ENCODE data around the gene CTDSPL.
"Not testable (repeated sequence)": the region's sequence is repeated elsewhere in the genome, so short reads cannot be mapped to it uniquely, and the experiment has no call there.

CTDSPL gene

DNA sequence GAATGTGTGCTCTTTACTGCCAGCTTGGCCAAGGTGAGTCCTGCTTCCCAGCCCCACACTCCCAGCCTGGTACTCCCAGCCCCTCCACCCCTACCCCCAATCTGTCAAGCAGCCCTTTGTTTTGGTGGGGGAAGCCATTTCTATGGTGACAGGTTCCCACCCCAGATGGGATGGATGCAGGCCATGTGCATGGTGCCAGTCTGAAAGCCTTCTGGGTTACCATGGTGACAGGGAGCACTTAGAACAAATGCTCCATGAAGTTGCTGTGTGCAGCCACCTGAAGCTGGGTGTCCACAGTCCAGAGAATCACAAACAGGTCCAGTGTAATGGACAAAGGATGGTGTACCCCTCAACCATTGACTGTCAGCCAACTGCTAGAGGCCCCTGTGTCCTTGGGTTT, 109.8 kb downstream of the CTDSPL start:
- DNase-seq, result no peak

DNA sequence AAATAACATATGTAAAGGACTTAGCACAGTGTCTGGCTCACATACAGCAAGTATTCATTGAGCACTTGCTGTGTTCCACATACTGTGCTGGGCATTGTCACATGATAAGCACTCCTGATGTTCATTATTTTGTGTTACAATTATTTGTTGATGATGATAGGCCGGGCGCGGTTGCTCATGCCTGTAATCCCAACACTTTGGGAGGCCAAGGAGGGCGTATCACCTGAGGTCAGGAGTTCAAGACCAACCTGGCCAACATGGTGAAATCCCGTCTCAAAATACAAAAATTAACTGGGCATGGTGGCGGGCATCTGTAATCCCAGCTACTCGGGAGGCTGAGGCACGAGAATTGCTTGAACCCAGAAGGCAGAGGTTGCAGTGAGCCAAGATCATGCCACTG, 110.4 kb downstream of the CTDSPL start:
- DNase-seq; in situ Hi-C loops (cut with HindIII; ENCODE audit: low pct_ligation_motif_present, low pct_unique_long_range_greater_than_20kb, low sequenced_read_pairs): not testable (repeated sequence)

More for the DNA sequence above, 109.8 kb downstream of the CTDSPL start:
- in situ Hi-C loops (cut with HindIII; ENCODE audit: low pct_ligation_motif_present, low pct_unique_long_range_greater_than_20kb, low sequenced_read_pairs), result no loop called here

- DNase-seq, result no peak
- in situ Hi-C loops (cut with HindIII; ENCODE audit: low pct_ligation_motif_present, low pct_unique_long_range_greater_than_20kb, low sequenced_read_pairs), result no loop called here
These were observed 111.8 kb downstream of the CTDSPL start for GRCh38 chr3:37973246-37974054.

DNA sequence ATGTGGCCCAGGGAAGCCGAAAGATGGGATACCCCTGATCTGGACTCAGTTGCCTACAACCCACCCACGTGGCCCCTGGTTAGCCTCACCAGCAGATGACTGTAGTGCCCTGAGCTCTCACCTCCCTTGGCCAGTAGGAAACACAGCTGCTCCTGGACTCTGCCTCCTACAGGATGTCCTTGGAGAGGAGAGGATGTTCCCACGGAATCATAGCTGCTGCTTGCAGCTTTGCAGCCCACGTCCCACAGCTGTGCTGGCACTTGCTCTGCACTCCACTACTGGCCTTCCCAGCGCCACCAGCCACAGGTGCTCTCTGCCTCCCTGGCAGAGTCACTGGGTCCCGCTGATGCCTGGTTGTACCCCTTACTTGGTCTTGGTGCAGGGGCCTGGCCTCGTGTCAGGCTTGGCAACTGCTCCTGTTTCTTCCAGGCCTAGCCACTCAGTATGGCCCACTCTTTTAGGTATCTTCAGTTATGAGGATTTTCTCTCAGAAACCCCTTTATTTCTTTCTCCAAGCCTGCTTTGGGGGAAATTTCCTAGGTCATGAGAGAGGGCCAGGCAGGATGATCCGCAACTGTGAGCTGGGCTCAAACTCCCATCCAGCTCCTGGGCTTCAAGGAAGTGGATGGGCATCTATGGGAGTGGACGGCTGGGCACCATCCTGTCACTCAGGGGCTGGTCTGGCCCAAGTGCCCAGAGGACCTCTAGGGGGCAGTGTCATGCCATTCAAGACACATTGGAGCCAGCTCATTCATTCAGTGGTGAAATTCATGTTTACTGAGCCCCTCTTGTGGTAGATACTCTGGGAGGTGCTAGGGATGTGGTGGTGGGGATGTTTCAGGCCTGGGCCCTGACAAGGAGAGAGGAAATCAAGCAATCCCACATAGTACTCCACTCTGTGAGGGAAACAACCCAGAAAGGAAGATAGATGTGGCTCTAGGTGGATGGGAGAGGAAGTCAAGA, 112.7 kb downstream of the CTDSPL start:
- peak; percentile 60 for DNase-seq
- in situ Hi-C loops (cut with HindIII; ENCODE audit: low pct_ligation_motif_present, low pct_unique_long_range_greater_than_20kb, low sequenced_read_pairs), result no loop called here

- in situ Hi-C loops (cut with HindIII; ENCODE audit: low pct_ligation_motif_present, low pct_unique_long_range_greater_than_20kb, low sequenced_read_pairs), result no loop called here
- DNase-seq, result no peak
These were observed 118.1 kb downstream of the CTDSPL start for GRCh38 chr3:37979541-37980461.

DNA sequence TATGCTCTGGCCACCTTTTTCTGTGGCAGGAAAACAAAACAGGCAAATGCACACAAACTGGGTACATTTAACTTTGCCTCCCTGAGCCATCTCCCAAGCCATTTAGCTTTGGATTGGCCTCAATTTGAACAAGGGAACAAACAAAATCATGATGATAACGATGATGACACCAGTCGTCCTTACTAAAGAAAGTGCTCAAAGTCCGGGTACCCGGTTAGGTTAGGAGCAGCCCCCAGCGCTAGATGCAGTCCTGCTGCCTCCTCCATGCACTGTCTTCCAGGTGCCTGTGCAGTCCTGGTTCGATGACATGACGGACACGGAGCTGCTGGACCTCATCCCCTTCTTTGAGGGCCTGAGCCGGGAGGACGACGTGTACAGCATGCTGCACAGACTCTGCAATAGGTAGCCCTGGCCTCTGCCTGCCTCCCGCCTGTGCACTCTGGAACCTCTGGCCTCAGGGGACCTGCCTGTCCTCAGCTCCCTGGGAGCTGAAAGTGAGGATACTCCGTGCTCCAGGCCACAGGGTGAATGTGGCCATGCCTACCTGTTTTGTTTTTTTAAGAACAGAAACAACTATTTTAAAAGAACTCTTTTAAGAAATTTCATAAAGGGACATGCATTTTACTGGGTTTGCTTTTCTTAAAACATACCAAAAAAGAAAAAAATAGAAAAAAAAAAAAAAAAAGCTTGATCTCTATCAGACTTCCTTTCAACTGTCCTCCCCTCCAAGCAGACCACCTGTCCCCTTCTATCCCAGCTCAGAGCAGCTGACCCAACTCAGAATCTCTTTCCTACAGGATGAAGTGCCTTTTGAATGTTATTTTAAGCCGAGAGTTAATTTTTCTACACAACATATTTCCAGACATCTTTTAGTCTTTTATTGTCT, 119.0 kb downstream of the CTDSPL start:
- in situ Hi-C loops (cut with HindIII; ENCODE audit: low pct_ligation_motif_present, low pct_unique_long_range_greater_than_20kb, low sequenced_read_pairs), result no loop called here

DNA sequence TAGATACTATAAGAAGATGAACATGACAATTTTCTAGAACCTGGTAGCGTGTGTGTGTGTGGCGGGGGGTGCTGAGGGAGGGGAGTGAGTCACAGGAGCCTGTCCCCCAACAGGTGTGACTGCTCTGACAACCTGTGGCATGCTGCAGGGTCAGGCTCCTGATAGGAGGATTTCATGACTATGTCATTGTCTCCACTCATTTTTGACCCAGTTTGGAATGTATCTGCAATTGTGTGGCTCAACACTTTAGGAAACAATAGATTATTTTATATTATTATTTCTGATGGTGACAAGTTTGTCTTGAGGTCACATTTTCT, 119.6 kb downstream of the CTDSPL start:
- DNase-seq, result no peak
- in situ Hi-C loops (cut with HindIII; ENCODE audit: low pct_ligation_motif_present, low pct_unique_long_range_greater_than_20kb, low sequenced_read_pairs), result no loop called here

More for the DNA sequence above, 119.0 kb downstream of the CTDSPL start:
- no peak for DNase-seq

- in situ Hi-C loops (cut with HindIII; ENCODE audit: low pct_ligation_motif_present, low pct_unique_long_range_greater_than_20kb, low sequenced_read_pairs), result no loop called here
- DNase-seq, result no peak
These were observed 120.7 kb downstream of the CTDSPL start for GRCh38 chr3:37982331-37982730.

DNA sequence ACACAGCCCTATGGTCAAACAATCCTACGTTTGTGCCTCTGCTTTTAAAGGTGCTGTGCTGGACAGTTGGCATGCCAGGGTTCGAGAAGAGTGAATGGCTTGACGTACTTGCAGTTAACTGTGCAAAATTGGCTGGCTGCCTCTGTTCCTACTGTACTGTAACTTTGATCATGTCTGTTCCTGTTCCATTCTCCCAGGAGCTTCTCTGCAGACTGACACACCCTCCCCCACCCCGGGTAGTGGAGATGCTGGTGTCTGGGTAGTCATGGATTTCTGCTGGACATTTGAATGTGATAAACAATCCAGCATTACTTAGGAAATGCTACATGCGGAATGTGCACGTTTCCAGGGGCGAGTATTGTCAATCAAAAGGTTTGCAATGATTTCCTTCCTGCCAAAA, 122.4 kb downstream of the CTDSPL start:
- in situ Hi-C loops (cut with HindIII; ENCODE audit: low pct_ligation_motif_present, low pct_unique_long_range_greater_than_20kb, low sequenced_read_pairs), result no loop called here

DNA sequence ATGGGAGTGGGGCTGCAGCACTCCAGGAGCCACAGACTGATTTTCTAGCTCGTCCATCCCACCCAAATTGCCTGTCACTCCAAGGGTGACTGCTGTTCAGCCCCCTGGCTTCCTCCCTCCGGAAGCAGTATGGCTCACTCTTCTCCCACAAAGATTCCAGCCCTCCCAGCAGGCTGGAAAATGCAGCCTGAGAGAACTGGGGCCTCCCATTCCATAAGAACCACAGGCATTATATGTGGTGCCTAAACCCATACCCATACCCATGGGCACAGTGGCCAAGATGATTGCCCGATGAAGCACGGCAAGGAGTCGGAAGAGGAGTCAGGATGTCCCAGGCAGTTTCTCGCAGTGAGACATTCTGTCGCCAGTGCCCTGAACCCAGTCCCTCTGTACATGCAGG, 122.9 kb downstream of the CTDSPL start:
- in situ Hi-C loops (cut with HindIII; ENCODE audit: low pct_ligation_motif_present, low pct_unique_long_range_greater_than_20kb, low sequenced_read_pairs), result no loop called here
- no peak for DNase-seq

More for the DNA sequence above, 122.4 kb downstream of the CTDSPL start:
- DNase-seq, result no peak

DNA sequence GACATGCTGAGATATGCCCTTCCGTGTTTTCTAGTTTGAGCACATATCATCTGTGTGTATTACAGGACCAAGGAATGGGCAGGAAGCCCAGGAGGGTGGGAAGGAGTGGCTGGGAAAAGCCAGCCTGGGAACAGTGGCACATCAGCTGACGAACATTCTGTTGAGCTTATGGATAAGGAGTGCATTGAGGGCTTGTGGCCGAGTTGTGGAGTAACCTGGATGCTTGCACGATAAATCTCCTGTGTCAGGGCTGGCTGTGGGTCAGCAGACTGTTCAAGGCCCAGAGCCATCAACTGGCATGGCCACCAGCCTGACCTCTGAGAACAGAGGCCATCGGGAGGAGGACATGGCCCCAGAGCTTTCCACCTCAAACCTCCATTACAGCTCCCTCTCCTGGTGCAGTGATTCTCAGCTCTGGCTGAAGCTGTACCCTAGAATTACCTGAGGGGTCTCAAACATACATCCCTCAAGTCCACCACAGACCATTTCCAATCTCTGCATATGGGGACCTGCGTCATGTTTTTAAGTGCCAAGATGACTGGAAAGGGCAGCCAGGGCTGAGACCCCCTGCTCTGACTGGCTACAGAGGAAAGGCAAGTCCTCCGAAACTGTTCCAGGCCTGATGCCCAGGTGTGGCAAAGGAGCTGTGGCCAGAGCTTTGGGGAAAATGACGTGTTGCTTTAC, 124.1 kb downstream of the CTDSPL start:
- in situ Hi-C loops (cut with HindIII; ENCODE audit: low pct_ligation_motif_present, low pct_unique_long_range_greater_than_20kb, low sequenced_read_pairs), result no loop called here
- DNase-seq, result no peak

DNA sequence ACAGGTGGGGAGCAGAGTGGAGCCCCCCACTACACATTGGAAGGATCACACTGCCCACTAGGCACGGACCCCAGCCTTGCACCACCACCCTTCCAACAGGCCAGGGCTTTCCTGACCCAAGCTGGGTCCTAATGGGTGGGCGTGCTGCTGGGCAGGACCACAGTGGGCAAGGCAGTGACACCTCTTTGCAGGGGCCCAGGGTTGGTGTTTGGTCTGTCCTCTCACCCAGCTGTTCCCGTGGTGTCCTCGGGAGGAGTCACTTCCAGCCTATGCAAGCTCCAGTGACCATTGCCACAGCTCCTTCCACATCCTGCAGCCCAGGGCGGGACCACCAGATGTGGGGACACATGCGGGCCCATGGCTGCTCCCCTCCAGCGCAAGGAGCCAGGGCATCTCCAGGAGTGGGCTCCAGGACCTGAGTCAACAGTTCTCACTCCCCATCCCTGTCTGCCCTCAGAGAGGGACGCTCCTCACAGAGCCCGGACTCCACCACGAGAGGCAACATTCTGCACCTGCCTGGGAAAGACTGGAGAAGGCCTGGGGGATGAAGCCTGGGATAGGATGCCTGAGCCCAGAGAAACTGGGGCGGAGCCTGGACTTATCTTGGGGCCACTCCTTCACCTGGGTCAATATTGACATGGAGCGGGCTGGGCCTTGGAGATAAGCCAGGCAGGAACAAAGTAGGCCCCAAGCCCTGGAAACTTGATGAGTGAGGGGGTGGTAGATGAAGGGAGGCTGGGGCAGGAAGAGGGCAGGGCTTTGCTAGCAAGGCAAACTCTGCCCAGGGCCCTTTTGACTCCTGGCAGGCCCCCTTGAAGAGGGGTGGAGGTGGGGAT, 125.0 kb downstream of the CTDSPL start:
- in situ Hi-C loops (cut with HindIII; ENCODE audit: low pct_ligation_motif_present, low pct_unique_long_range_greater_than_20kb, low sequenced_read_pairs), result no loop called here
- DNase-seq, result no peak

DNA sequence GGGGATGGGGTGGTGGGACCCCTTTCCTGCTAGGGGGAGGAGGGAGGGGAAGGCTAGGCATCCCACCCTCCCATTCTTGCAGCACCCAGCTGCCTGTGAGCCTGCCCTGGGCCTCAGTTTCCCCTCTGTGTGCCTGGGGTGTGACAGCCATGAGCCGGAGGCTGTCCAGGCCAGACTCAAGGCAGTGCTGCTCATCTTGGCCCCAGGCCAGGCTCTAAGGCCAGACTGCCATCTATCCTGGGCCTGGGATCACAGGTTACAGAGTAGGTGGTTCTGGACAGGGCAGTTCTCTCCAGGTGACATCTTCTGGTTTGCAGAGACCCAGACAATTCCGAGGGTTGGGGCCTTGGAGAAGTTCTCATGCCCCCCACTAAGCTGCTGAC, 125.6 kb downstream of the CTDSPL start:
- in situ Hi-C loops (cut with HindIII; ENCODE audit: low pct_ligation_motif_present, low pct_unique_long_range_greater_than_20kb, low sequenced_read_pairs), result no loop called here
- DNase-seq, result no peak

- DNase-seq, result no peak
- in situ Hi-C loops (cut with HindIII; ENCODE audit: low pct_ligation_motif_present, low pct_unique_long_range_greater_than_20kb, low sequenced_read_pairs), result no loop called here
These were observed 126.1 kb downstream of the CTDSPL start for GRCh38 chr3:37987751-37988179.

GRCh38 chr3:37988376-37988775, 126.7 kb downstream of the CTDSPL start:
- DNase-seq; in situ Hi-C loops (cut with HindIII; ENCODE audit: low pct_ligation_motif_present, low pct_unique_long_range_greater_than_20kb, low sequenced_read_pairs): not testable (repeated sequence)

GRCh38 chr3:37988931-37989525, 127.3 kb downstream of the CTDSPL start:
- in situ Hi-C loops (cut with HindIII; ENCODE audit: low pct_ligation_motif_present, low pct_unique_long_range_greater_than_20kb, low sequenced_read_pairs), result no loop called here
- DNase-seq, result no peak
